Measurements from ENCODE around the gene PAPSS1. TPM values are rescaled to one million over a fixed set of nuclear protein-coding genes. Genes with fewer than 3 reads are reported as not detected.

Gene PAPSS1
- total RNA-seq, 4 donors from 2014 or later, result 46.9 to 58.9 (median 54.6) TPM

DNA sequence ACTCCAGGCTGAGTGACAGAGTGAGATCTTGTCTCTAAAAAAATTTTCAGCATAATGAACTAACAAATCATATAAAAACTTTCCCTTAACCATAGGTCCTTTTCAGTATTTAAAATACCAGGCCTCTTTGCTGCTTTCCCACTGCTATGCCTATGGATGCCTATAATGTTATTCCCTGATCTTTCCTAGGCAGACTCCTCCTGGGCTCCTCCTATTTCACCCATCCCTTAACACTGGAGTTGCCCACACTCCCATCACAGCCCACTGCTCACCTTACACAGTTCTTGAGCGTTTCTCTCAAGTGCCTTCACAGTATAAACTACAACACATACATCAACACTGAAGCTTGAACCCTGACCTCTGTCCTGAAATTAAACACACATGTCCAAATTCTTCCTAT lies 31.6 kb downstream of the PAPSS1 start:
- WGBS, 2 donors, result 76 to 83% methylated on average over 1 of the region's 1 CpG
- no peak for DNase-seq (ENCODE audit: low spot score in 2 of 2)
- H3K4me3 ChIP-seq (ENCODE audit: low read depth, poor library complexity, severe bottlenecking), result no peak overlapping the region
- no peak for TF ChIP-seq POLR2A (IDR thresholded peaks at IDR 0.05)
- TF ChIP-seq CTCF (IDR thresholded peaks at IDR 0.05), result no peak
- intact Hi-C loops (cut with DNase I; ENCODE audit: low total_unique reads), result no loop called here

- WGBS, 2 donors, result 84% methylated on average over 1 of the region's 1 CpG
- intact Hi-C loops (cut with DNase I; ENCODE audit: low total_unique reads), result no loop called here
- TF ChIP-seq POLR2A (IDR thresholded peaks at IDR 0.05), result no peak
- no peak for TF ChIP-seq CTCF (IDR thresholded peaks at IDR 0.05)
Measured at GRCh38 chr4:107685740-107686139, 34.3 kb downstream of the PAPSS1 start.

GRCh38 chr4:107683873-107684272 lies 36.2 kb downstream of the PAPSS1 start:
- no peak for TF ChIP-seq POLR2A (IDR thresholded peaks at IDR 0.05)
- TF ChIP-seq CTCF (IDR thresholded peaks at IDR 0.05), result no peak
- no peak overlapping the region for H3K4me3 ChIP-seq (ENCODE audit: low read depth, poor library complexity, severe bottlenecking)
- no peak for DNase-seq (ENCODE audit: low spot score in 2 of 2)
- intact Hi-C loops (cut with DNase I; ENCODE audit: low total_unique reads), result no loop called here

More at GRCh38 chr4:107685740-107686139, 34.3 kb downstream of the PAPSS1 start:
- no peak overlapping the region for H3K4me3 ChIP-seq (ENCODE audit: low read depth, poor library complexity, severe bottlenecking)
- no peak for DNase-seq (ENCODE audit: low spot score in 2 of 2)

DNA sequence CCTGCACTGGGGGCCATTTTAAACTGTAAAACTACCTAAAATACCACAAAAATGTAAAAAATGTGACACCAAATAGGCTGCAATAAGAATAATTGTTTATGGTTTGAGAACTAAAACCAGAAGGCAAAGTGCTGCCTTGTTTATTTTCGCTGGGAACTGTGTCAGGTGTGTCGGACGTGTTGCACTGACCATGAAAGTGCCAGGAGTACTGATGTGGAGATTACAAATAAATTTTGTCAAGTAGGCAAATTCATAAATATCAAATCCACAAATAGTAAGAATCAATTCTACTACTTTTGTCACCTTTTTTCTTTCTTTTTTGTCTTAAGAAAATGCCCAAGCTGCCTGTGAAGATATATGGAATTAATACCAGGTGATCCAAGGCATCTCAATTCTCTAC lies 37.7 kb downstream of the PAPSS1 start:
- intact Hi-C loops (cut with DNase I; ENCODE audit: low total_unique reads), result no loop called here
- no peak for TF ChIP-seq CTCF (IDR thresholded peaks at IDR 0.05)
- TF ChIP-seq POLR2A (IDR thresholded peaks at IDR 0.05), result no peak
- no peak for DNase-seq (ENCODE audit: low spot score in 2 of 2)
- WGBS, 2 donors, result 83 to 94% methylated on average over 3 of the region's 3 CpGs
- no peak overlapping the region for H3K4me3 ChIP-seq (ENCODE audit: low read depth, poor library complexity, severe bottlenecking)

DNA sequence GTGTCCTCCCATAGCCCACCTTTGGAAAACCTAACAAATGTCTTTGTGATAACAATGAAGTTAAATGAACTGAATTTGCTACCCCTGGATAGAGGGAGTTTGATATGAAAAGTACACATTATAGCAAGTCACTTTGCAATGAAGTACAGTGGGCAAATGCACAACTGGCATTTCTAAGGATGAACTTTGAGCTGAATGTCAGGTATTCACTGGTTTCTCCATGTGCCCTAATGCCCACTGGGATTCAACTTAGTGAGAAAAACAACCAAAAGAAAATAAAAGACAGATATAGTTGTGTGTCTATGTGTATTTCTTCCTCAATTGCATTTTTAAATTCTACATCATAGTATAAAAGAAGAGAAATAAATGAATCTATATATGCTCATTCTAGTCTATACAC lies 51.0 kb downstream of the PAPSS1 start:
- intact Hi-C loops (cut with DNase I; ENCODE audit: low total_unique reads), result no loop called here
- H3K4me3 ChIP-seq (ENCODE audit: low read depth, poor library complexity, severe bottlenecking), result no peak overlapping the region
- TF ChIP-seq CTCF (IDR thresholded peaks at IDR 0.05) (no peak), POLR2A (IDR thresholded peaks at IDR 0.05) (no peak)
- DNase-seq (ENCODE audit: low spot score in 2 of 2), result no peak

- WGBS, 2 donors, result 48 to 59% methylated on average over 1 of the region's 1 CpG
- intact Hi-C loops (cut with DNase I; ENCODE audit: low total_unique reads), result no loop called here
- no peak overlapping the region for H3K4me3 ChIP-seq (ENCODE audit: low read depth, poor library complexity, severe bottlenecking)
- DNase-seq (ENCODE audit: low spot score in 2 of 2), result no peak
- TF ChIP-seq CTCF (IDR thresholded peaks at IDR 0.05) (no peak), POLR2A (IDR thresholded peaks at IDR 0.05) (no peak)
Measured at GRCh38 chr4:107666134-107666533, 53.9 kb downstream of the PAPSS1 start.

All from lower leg skin (tissue), 4 donors.